SK-N-SH (cell line): ENCODE measurements around the gene SUV39H2. TPM values are rescaled to one million over a fixed set of nuclear protein-coding genes. Genes with fewer than 3 reads are reported as not detected.

Experiments
- CTCF ChIA-PET: fragments of 300-600, 350-600 bp; formaldehyde crosslinking; extraction: SDS; loops from one replicate; lab custom pipeline; 2021; lab: Yijun Ruan, JAX
- POLR2A ChIA-PET: fragments of 350-600 bp; sonication (Branson Sonifier 250); formaldehyde crosslinking; extraction: SDS; loops from one replicate; lab custom pipeline; 2020; ENCODE audit warnings: antibody characterized with exemption, inconsistent platforms; lab: Yijun Ruan, JAX
- DNase-seq: peaks from one replicate; pipeline ENCODE4 v3.0.0; 2012
- H2AFZ ChIP-seq: fragments of 200-600 bp; sonication (generic); 2 replicates; pipeline ENCODE4 v1.8.1; 2016; ENCODE audit warnings: antibody characterized with exemption, mild to moderate bottlenecking, low read depth
- H3F3A ChIP-seq: fragments of 200-600 bp; sonication (generic); replicated peaks from 2 replicates; pipeline ENCODE3; 2016; ENCODE audit warnings: antibody characterized with exemption, mild to moderate bottlenecking; ENCODE audit not compliant: insufficient read depth
- H3K27ac ChIP-seq, 2 experiments: fragments of 200-500 bp in 1 of 2; fragments of 200-600 bp in 1 of 2; sonication (Bioruptor generic) in 1 of 2; sonication (generic), shearing (Covaris generic) in 1 of 2; 2 replicates each; pipeline versions ENCODE4 v1.5.1 to v1.6.1; 2014 to 2016; ENCODE audit warnings: low read depth in 2 of 2, inconsistent platforms in 1 of 2, low read length in 1 of 2, mild to moderate bottlenecking in 1 of 2, mixed read lengths in 1 of 2
- H3K27me3 ChIP-seq: fragments of 200-600 bp; sonication (generic), shearing (Covaris generic); 2 replicates; pipeline ENCODE4 v1.6.1; 2016; ENCODE audit warnings: mixed run types; ENCODE audit not compliant: insufficient read depth
- H3K36me3 ChIP-seq, 2 experiments: fragments of 200-500 bp in 1 of 2; fragments of 200-600 bp in 1 of 2; sonication (Bioruptor generic) in 1 of 2; sonication (generic) in 1 of 2; replicated peaks in 1 of 2; 2 replicates each; pipeline versions ENCODE3 to v1.5.1; 2014 to 2016; ENCODE audit warnings: low read length in 1 of 2, mild to moderate bottlenecking in 1 of 2; ENCODE audit not compliant: insufficient read depth in 2 of 2, control insufficient read depth in 1 of 2
- H3K4me1 ChIP-seq, 2 experiments: fragments of 200-500 bp in 1 of 2; fragments of 200-600 bp in 1 of 2; sonication (Bioruptor generic) in 1 of 2; sonication (generic), shearing (Covaris generic) in 1 of 2; 2 replicates each; pipeline versions ENCODE4 v1.5.1 to v1.6.1; 2014 to 2016; ENCODE audit warnings: low read depth in 1 of 2, low read length in 1 of 2, mixed run types in 1 of 2; ENCODE audit not compliant: insufficient read depth in 2 of 2, control insufficient read depth in 1 of 2
- H3K4me2 ChIP-seq: fragments of 200-600 bp; sonication (generic), shearing (Covaris generic); 2 replicates; pipeline ENCODE4 v1.6.1; 2017; ENCODE audit warnings: mixed run types
- H3K4me3 ChIP-seq, 2 experiments: fragments of 200-500 bp in 1 of 2; fragments of 200-600 bp in 1 of 2; sonication (Bioruptor generic) in 1 of 2; sonication (generic), shearing (Covaris generic) in 1 of 2; 2 replicates each; pipeline versions ENCODE4 v1.5.1 to v1.8.1; 2014 to 2016; ENCODE audit warnings: low read depth in 2 of 2, inconsistent platforms in 1 of 2, low read length in 1 of 2, mild to moderate bottlenecking in 1 of 2, mixed read lengths in 1 of 2, moderate library complexity in 1 of 2
- H3K79me2 ChIP-seq: fragments of 200-600 bp; sonication (generic); 2 replicates; pipeline ENCODE4 v1.8.1; 2017; ENCODE audit warnings: mild to moderate bottlenecking; ENCODE audit not compliant: insufficient read depth
- H3K9ac ChIP-seq: fragments of 200-600 bp; sonication (generic); 2 replicates; pipeline ENCODE4 v1.6.1; 2017; ENCODE audit warnings: mixed run types
- H3K9me2 ChIP-seq: fragments of 200-600 bp; sonication (generic); 2 replicates; pipeline ENCODE4 v1.6.1; 2017; ENCODE audit warnings: mixed run types
- H3K9me3 ChIP-seq: fragments of 200-600 bp; sonication (generic); 2 replicates; pipeline ENCODE4 v1.6.1; 2017; ENCODE audit warnings: mixed run types, mild to moderate bottlenecking, moderate library complexity
- H4K20me1 ChIP-seq: fragments of 200-600 bp; sonication (generic); 2 replicates; pipeline ENCODE4 v1.6.1; 2017; ENCODE audit warnings: mild to moderate bottlenecking, mixed run types; ENCODE audit not compliant: insufficient read depth
- ELF1 ChIP-seq: IDR thresholded peaks from 2 replicates; pipeline ENCODE4 v1.4.0; 2012
- FOXJ3 ChIP-seq: sonication (generic); formaldehyde crosslinking; IDR thresholded peaks from 2 replicates; pipeline ENCODE4 v1.5.1; 2020; ENCODE audit warnings: mild to moderate bottlenecking, missing genetic modification reagents
- FOXM1 ChIP-seq: IDR thresholded peaks from 2 replicates; pipeline ENCODE4 v1.4.0; 2012; ENCODE audit warnings: low read depth, mild to moderate bottlenecking
- GABPA ChIP-seq: IDR thresholded peaks from 2 replicates; pipeline ENCODE4 v1.4.0; 2012; ENCODE audit warnings: low read depth, mild to moderate bottlenecking
- GATA2 ChIP-seq: sonication (generic); formaldehyde crosslinking; IDR thresholded peaks from 2 replicates; pipeline ENCODE4 v1.5.0; 2020; ENCODE audit warnings: mild to moderate bottlenecking, missing genetic modification reagents
- JUND ChIP-seq: IDR thresholded peaks from 2 replicates; pipeline ENCODE4 v1.4.0; 2012
- POLR2AphosphoS5 ChIP-seq: IDR thresholded peaks from 2 replicates; pipeline ENCODE4 v1.6.1; 2012; ENCODE audit warnings: low read depth, low read length
- REST ChIP-seq: IDR thresholded peaks from 2 replicates; pipeline ENCODE4 v1.6.1; 2012; ENCODE audit warnings: mild to moderate bottlenecking, low read depth, low read length, moderate library complexity
- RXRA ChIP-seq: IDR thresholded peaks from 2 replicates; pipeline ENCODE4 v1.4.0; 2012; ENCODE audit warnings: low read depth, mild to moderate bottlenecking, borderline replicate concordance
- TEAD4 ChIP-seq: IDR thresholded peaks from 2 replicates; pipeline ENCODE4 v1.4.0; 2012; ENCODE audit warnings: mild to moderate bottlenecking, borderline replicate concordance; ENCODE audit not compliant: insufficient read depth
- WGBS: methylation state at CpG from one replicate; pipeline ENCODE4 v1.1.6; 2017; ENCODE audit warnings: low lambda C conversion rate; 5-methylcytosine and 5-hydroxymethylcytosine counted together
- polyA plus RNA-seq, 3 experiments: library from polyadenylated mRNA; depleted of rRNA; stranded (reverse); fragments of >200 nt; gene quantifications; 2 replicates each; pipeline ENCODE4 v1.2.3, GENCODE V29; 2012
- TF ChIP-seq, protein P1 (sequence below): IDR thresholded peaks from 2 replicates; pipeline ENCODE4 v1.4.0; 2012; ENCODE audit warnings: low read depth, borderline replicate concordance
- TF ChIP-seq, protein P2 (sequence below): IDR thresholded peaks from 2 replicates; pipeline ENCODE4 v1.4.0; 2012; ENCODE audit warnings: low read depth

SUV39H2 gene
- polyA plus RNA-seq, 1 of the 3 experiments (the other 2 are of a cell fraction): 4.6 TPM

DNA sequence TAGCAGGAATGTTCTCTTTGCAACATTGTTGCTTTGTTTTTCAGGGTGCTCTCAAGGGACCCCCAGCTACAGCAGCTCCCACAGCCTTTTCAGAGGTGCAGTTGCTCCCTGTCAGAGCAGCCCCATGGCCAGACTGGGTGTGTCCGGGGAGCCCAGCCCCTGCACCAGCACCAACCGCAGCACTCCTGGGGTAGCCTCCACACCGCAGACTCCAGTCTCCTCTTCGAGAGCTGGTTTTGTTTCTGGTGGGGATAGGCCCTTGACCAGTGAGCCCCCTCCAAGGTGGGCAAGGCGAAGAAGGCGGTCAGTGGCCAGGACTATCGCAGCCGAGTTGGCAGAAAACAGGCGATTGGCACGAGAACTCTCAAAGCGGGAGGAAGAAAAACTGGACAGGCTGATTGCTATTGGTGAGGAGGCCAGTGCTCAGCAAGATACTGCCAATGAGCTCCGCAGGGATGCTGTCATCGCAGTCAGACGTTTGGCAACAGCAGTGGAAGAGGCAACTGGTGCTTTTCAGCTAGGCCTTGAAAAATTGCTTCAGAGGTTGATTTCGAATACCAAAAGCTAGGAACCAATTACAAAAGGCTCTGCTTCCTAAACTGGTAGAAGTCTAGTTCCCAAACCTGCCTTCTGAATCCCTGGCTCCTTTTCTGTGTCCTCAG lies 35.2 kb upstream of the SUV39H2 start (continued):
- TF ChIP-seq JUND (no peak), REST (no peak), FOXM1 (no peak), ELF1 (no peak)

- H3K27me3 ChIP-seq: no peaks in the 10 kb centered on the region
- no peaks in the 10 kb centered on the region for H4K20me1 ChIP-seq
- H2AFZ ChIP-seq: no peak overlapping the region
- H3F3A ChIP-seq: peaks cover 5% of the 10 kb centered on the region
- POLR2A ChIA-PET: no interaction called here
- H3K9ac ChIP-seq: no peak overlapping the region
- H3K79me2 ChIP-seq: peaks cover 23% of the 10 kb centered on the region
- H3K4me3 ChIP-seq: no peak overlapping the region
- CTCF ChIA-PET: interaction anchor here (1.6 to 2.2 kb wide), 2 partner anchors 12 to 308 kb away, joined by 4 to 8 read pairs; no protein-coding TSS in a partner anchor
- H3K36me3 ChIP-seq: peaks cover 54 to 79% of the 10 kb centered on the region in 2 experiments
- no peaks in the 10 kb centered on the region for H3K4me1 ChIP-seq
- H3K9me2 ChIP-seq: no peaks in the 10 kb centered on the region
- H3K9me3 ChIP-seq: no peaks in the 10 kb centered on the region
- no peak overlapping the region for H3K27ac ChIP-seq
- WGBS: 97% methylated on average over 2 of the region's 2 CpGs
- TF ChIP-seq POLR2AphosphoS5 (no peak), GATA2 (no peak), GABPA (no peak), REST (no peak), RXRA (no peak), TEAD4 (no peak), FOXJ3 (CRISPR knock-in tag) (no peak)
- TF ChIP-seq, protein P1, sequence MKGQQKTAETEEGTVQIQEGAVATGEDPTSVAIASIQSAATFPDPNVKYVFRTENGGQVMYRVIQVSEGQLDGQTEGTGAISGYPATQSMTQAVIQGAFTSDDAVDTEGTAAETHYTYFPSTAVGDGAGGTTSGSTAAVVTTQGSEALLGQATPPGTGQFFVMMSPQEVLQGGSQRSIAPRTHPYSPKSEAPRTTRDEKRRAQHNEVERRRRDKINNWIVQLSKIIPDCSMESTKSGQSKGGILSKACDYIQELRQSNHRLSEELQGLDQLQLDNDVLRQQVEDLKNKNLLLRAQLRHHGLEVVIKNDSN: no peak
- TF ChIP-seq, protein P2, sequence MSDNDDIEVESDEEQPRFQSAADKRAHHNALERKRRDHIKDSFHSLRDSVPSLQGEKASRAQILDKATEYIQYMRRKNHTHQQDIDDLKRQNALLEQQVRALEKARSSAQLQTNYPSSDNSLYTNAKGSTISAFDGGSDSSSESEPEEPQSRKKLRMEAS: no peak
- DNase-seq: no peak
- no peak overlapping the region for H3K4me2 ChIP-seq
Observed at GRCh38 chr10:14844948-14845347, 33.7 kb upstream of the SUV39H2 start.
